ENCODE measurements around the gene FASTKD3.

DNA sequence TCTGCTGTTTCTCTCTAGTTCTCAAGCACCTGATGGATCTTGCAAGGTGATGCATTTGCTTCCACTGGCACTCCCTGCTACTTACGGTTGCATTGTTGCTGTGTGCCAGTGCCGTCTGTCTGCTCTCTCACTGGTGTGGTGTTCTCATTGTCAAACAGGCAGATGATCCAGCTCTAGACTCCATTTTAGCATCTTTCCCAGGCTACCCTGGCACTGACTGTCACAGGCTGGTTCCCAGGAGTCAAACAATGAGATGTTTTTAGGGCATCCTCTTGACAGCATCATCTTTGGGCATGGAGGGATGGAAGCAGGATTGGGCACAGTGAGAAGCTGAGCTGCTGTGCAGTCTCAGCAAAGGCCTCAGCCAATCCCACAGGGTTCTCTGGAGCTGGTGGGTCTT lies 13.0 kb upstream of the FASTKD3 start:
- TF ChIP-seq, protein P1, sequence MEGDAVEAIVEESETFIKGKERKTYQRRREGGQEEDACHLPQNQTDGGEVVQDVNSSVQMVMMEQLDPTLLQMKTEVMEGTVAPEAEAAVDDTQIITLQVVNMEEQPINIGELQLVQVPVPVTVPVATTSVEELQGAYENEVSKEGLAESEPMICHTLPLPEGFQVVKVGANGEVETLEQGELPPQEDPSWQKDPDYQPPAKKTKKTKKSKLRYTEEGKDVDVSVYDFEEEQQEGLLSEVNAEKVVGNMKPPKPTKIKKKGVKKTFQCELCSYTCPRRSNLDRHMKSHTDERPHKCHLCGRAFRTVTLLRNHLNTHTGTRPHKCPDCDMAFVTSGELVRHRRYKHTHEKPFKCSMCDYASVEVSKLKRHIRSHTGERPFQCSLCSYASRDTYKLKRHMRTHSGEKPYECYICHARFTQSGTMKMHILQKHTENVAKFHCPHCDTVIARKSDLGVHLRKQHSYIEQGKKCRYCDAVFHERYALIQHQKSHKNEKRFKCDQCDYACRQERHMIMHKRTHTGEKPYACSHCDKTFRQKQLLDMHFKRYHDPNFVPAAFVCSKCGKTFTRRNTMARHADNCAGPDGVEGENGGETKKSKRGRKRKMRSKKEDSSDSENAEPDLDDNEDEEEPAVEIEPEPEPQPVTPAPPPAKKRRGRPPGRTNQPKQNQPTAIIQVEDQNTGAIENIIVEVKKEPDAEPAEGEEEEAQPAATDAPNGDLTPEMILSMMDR (IDR thresholded peaks at IDR 0.05; ENCODE audit: insufficient read depth, low read depth, low read length), result no peak
- no peak for TF ChIP-seq EZH2 (IDR thresholded peaks at IDR 0.05; ENCODE audit: insufficient read depth, low read length)
